Activated gamma-delta T cell (primary cell): Measurements from ENCODE around the gene PPP1R15A.
"Not testable (repeated sequence)": the region's sequence is repeated elsewhere in the genome, so short reads cannot be mapped to it uniquely, and the experiment has no call there.

ENCODE experiments used
- DNase-seq: peaks from one replicate; lab custom pipeline; 2025; lab: John Stamatoyannopoulos, UW
- total RNA-seq, 2 donors: gene quantifications; one replicate each; lab custom pipeline; 2026; lab: John Stamatoyannopoulos, UW

The PPP1R15A gene
- total RNA-seq, result 148 to 184 reads per million in 2 donors

DNA sequence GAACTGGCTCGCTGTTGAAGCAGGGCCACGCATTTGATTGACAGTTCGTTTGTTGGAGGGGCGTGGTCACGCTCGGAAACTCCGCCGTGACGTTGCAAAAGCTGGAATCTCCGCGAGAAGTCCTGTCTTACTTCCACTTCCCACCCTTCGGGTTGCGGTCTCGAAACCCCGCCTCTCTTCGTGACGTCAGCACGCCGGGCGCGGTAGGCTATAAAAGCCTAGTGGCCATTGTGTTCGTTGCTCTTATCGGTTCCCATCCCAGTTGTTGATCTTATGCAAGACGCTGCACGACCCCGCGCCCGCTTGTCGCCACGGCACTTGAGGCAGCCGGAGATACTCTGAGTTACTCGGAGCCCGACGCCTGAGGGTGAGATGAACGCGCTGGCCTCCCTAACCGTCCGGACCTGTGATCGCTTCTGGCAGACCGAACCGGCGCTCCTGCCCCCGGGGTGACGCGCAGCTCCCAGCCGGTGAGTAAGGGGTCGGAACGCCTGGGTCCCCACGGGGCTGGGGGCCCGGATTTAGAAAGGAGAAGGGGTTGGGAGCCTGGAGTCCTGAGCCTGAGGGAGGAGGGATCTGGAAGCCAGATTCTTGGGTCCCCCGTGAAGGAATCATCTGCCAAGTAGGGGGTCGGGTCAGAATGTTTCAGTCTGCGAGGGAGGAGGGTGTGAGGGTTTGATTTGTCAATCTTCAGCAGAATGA lies at the start of gene PPP1R15A:
TSS of gene PPP1R15A (plus strand) at position 240 of the 702 bp plus-strand sequence. CDS start 813 bp downstream, outside the sequence.
- peak; percentile 84 for DNase-seq

DNA sequence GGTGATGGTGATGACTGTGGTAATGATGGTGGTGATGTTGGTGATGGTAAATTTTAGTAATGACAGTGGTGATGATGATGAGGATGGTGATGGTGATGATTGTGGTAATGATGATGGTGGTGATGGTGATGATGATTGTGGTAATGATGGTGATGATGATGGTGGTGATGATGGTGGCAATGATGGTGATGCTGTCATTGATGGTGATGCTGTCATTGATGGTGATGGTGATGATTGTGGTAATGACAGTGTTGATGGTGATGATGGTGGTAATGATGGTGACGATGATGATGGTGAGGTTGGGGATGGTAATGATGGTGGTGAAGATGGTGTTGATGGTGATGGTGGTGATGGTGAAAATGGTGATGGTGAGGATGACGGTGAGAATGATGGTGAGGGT lies 49.7 kb upstream of the PPP1R15A start:
- no peak for DNase-seq

DNA sequence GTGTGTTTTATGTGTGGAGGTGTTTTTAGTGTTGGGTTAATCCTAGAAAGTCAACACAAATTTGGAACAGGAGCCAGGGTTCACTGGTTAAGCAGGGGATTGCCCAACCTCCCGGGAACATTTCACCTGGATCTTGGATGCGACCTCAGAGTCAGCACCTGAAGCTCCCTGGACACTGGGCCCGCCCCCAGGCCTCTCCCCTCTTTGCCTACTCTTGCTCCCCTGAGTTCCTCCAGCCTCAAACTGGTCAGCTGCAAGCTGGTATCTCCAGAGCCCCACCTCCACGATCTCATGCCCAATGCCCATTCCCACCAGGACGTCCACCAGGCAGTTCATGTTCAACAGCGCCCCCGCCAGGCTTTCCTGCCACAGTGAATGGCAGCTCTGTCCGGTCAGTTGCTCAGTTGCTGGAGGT lies 45.6 kb upstream of the PPP1R15A start:
- DNase-seq, result no peak

DNA sequence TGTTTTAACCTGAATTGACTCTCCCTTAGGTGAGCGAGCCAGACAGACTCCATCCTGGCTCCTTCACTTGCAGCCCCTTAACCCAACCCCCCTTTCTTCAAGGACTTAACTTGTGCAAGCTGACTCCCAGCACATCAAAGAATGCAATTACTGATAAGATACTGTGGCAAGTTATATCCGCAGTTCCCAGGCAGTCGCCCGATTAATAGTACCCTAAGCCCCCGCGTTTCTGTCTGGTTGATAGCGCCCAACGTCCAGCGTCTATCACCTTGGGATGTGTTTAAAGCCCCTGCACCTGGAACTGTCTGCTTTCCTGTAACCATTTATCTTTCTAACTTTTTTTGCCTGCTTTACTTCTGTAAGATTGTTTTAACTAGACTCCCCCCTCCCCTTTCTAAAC lies 42.1 kb upstream of the PPP1R15A start:
- DNase-seq, result no peak

DNA sequence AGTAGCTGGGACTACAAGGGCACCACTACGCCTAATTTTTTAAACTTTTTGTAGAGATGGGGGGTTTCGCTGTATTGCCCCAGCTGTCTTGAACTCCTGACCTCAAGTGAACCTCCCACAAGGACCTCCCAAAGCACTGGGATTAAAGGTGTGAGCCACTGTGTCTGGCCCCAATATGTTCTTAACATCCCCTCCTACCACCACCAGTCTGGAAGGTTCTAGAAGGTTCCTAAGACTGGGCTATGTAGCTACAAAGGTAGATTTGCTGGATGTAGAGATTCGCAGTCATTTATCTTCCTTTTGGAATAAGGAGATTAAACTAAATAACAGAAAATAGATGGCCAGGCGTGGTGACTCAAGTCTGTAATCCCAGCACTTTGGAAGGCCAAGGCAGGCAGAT lies 41.3 kb upstream of the PPP1R15A start:
- DNase-seq, result no peak

DNA sequence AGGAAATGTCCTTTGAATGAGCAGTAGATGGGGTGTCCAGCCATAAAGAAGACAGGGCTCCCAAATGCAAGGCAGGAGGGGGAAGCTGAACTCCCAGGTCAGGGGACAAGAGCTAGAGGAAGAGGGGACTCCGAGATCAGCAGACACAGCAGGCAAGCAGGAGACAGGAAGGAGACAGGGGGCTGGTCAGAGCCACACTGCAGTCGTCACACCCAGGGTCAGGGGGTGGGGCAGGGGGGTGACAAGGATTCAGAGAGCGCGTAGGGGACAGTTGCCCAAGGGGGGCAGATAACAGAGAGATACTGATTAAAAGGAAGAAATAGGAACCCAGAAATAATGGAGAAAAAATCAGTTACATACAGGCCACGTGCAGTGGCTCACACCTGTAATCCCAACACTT lies 39.2 kb upstream of the PPP1R15A start:
- DNase-seq, result no peak

DNA sequence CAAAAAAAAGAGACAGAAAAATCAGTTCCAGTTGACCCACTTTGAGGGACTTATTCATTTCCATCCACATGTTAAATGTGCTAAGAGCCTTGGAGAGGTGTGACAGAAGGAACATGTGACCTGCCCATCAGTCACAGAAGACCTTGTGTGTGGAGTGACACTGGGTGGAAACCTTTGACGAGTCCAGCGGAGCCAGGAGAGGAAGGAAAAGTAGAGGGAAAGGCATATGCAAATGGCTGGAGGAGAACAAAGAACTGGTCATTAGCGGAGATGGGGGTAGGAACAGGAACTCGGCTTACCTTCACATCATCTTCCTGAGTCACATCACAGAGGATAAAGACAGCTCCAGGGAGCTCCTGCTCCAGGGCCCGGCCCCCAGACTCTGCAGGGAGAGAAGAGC lies 38.2 kb upstream of the PPP1R15A start:
- DNase-seq, result no peak

DNA sequence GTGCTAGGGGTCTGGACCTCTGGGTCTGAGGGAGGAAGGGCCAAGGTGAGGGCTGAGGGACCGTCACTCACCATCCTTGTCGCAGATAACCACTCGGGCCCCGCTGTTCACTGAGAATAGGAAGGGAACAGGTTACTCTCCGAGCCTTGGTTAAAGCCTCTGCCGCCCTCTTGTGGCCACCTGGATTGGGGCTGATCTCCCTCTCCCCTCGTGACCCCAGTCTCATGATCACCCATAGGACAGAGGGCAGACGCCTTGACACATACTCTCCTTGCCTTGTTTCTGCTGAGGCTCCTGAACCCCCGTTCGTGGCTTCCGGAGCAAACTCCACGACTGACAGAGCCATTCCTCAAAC lies 36.5 kb upstream of the PPP1R15A start:
- DNase-seq, result no peak

DNA sequence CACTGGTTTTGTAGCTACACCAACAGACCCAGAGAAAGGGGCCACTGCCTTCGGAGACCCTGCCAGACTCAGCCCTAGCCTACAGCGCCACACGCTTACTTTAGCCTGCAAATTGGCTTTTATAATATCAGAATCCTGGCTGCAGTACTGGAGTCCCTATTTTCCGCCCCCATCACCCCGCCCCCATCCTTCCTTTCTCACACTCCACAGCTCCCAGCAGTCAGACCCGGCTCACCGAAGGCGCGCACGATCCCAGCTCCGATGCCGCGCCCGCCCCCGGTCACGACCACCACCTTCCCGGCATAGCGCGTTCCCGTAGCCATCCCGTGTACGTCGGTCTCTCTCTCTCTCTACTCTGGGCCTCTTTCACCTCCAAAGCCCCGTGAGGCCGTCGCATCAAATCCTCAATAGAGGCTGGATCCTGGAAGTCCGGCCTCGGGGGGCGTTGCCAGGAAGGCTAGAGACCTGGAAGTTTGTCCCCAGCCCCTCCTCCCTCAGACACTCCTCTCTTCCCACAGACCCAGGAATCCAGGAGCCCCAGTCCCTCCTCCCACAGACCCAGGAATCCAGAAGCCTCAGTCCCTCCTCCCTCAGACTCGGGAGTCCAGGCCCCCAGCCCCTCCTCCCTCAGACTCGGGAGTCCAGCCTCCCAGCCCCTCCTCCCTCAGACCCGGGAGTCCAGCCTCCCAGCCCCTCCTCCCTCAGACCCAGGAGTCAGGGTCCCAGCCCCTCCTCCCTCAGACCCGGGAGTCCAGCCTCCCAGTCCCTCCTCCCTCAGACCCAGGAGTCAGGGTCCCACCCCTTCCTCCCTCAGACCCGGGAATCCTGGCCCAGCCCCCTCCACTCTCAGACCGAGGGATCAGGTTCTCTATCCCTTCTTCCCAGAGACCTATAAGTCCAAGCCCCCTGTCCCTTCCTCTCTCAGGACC lies 35.9 kb upstream of the PPP1R15A start, which contains the start of gene HSD17B14:
TSS of gene HSD17B14 (minus strand) at position 403 of the 929 bp plus-strand sequence. CDS start at position 323, 80 bp downstream.
- no peak for DNase-seq

DNA sequence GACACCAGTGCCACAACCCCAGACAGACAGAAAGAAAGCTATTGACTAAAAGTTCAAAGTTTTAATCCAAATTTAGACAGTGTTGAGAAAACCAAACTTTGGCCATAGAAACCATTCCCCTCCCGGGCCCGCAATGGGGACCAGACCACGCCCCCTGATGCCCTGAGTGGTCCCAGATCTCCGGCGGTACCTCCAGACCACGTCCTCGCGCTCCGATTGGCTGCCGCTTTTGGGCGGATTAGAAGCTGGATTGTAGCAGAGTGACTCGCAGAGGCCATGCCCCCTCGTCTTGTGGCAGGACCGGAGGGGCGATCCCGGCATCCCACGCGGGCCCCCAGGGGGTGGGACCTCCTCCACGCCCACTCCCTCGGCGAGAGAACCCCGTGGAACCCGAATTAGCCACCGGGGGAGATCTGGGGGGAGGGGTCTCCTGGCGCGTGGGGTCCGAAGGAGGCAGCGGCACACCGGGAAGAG lies 35.1 kb upstream of the PPP1R15A start:
- peak; percentile 64 for DNase-seq

DNA sequence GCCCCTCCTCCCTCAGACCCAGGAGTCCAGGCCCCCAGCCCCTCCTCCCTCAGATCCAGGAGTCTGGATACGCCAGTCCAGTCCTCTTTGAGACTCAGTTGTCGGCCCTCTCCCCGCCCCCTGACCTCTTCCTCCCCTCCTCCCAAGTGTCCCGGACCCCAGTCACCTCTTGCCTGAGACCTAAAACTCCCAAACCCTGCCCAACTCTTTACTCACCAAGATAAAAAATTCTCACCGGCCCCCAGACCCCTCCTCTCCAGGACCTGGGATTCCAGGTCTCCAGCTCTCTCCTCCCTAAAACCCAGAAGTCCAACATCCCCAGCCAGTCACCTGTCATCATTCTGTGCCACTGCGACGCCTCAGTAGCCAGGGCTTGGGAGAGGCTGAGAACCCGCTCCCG lies 34.5 kb upstream of the PPP1R15A start:
- no peak for DNase-seq

DNA sequence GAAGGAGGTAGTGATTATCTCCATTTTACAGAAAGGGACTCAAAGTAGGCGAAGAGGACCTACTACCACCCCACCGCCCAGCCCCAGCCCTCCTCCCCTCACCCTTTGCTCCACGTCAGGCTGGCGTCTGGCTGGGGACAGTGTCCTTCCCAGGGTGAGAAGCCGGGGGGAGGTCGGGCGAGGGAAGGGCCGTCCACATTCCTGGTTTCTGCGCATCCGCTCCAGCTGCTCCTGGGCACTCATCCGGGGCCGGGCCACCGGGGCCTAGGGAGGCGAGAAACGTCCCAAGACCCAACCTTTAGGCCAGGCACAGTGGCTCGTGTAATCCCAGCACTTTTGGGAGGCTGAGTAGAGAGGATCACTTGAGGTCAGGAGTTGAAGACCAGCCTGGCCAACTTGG lies 31.2 kb upstream of the PPP1R15A start:
- no peak for DNase-seq

DNA sequence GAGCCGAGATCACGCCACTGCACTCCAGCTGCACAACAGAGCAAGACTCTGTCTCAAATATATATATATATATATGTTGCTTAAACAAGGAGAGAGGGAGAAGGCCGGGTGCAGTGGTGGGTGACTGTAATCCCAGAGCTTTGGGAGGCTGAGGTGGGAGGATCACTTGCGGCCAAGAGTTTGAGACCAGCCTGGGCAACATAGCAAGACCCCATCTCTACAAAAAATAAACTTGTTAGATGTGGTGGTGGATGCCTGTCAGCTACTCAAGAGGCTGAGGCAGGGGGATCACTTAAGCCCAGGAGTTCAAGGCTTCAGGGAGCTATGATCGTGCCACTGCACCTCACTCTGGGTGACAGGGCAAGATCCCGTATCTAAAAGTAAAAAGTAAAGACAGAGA lies 30.6 kb upstream of the PPP1R15A start:
- DNase-seq, result no peak

DNA sequence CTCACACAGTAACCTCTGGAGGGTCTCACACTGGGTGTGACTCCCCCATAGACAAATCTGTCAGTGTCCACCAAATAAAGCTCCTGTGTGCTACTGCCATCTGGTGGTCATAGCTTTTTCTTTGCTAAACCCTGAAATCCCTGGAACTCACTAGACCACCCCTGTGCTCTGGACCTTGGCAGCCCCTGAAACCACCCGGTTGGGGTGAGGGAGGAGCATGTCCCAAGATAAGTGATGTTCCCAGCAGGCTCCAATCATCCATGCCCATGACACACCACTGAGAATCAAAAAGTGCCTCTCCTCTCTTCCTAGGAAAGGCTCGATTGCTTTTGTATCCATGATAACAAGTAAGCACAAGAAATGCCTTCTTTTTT lies 29.4 kb upstream of the PPP1R15A start:
- no peak for DNase-seq

DNA sequence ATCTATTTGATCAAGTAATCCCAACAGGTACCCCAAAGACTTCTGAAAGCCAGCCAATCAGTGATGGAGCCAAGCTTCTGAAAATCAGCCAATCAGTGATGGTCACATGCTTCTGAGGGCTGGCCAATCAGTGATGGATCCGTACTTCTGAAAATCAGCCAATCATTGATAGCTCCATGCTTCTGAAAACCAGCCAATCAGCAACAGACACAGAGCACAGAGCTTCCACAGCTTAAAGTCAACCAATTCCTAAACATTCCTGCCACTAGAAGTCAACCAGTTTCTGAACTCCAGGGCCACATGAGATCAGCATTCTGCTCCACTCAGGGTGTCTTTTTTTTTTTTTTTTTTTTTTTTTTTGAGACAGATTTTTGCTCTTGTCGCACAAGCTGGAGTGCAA lies 27.7 kb upstream of the PPP1R15A start:
- no peak for DNase-seq

DNA sequence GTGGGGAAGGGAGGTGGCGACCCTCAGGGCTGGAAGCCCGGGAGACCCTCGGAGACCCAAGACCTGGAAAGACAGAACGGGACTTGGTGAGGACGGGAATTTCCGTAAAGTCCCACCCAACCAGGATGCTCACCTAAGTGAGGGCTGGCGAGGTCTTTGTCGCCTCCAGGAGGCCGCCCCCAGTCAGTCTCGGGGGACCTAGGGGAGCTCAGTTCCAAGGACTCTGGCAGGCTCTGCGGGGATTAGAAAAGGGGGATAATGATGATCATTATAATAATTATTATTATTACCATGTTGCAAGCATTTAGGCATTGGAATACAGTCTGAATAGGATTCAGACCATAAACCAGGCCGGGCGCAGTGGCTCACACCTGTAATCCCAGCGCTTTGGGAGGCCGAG lies 26.8 kb upstream of the PPP1R15A start:
- no peak for DNase-seq

DNA sequence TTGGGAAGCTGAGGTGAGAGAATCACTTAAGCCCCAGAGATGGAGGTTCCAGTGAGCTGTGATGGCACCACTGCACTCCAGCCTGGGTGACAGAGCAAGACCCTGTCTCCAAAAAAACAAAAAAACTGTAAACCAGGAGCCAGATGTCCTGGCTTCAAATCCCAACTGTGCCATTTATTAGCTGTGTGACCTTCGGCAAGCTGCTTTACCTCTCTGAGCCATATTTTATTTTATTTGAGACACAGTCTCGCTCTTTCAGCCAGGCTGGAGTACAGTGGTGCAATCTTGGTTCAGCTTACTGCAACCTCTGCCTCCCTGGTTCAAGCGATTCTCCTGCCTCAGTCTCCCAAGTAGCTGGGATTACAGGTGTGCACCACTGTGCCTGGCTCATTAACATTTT lies 25.6 kb upstream of the PPP1R15A start:
- DNase-seq, result not testable (repeated sequence)

DNA sequence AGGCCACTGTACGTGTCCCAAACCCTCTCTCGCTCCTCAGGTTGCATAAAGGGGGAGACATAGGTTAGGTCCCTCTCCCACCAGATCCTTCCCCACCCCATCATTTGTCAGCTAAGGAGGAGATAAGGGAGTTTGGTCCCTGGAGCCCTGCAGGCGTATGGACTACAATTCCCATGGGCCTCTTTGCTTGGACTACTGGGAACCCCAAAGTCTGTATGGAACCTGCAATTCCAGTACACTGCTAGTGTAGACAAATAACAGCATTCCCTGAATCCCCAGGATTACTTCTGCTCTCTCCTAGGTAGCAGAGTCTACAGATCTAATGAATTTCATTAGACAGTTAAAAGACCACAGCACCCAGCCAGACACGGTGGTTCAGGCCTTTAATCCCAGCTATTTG lies 19.9 kb upstream of the PPP1R15A start:
- no peak for DNase-seq

DNA sequence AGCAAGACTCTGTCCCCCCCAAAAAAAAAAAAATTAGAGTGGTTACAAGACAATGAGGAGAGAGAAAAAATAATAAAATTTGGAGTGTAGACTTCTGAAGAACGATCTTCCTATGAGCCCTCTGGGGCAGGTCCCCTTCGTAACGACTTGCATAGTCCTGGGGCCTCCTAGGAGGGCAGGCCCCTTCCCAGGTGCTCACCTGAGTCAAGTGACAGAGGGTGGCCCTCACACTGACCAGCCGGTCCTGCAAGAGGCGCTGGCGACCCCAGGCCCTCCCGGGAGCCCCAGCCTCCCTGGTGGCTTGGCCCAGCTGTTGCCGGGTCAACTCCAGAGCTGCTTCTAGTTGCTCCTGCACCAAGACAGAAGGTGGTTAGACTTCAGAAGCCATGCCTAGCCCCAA lies 18.7 kb upstream of the PPP1R15A start:
- no peak for DNase-seq

DNA sequence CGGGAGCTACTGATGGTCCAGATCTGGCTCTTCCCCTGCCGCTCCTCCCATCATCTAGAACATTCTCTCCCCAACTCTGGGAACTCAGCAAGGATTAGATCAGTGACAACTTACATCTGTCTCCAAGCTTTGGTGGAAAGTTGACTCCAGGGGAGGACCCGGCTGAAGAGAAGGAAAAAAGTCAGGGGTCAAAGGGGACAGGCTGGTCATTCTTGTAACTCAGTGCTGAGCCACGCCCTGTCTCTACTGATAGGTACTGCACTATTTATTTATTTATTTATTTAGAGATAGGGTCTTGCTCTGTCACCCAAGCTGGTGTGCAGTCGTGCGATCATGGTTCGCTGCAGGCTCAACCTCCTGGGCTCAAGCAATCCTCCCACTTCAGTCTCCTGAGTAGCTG lies 18.1 kb upstream of the PPP1R15A start:
- no peak for DNase-seq

DNA sequence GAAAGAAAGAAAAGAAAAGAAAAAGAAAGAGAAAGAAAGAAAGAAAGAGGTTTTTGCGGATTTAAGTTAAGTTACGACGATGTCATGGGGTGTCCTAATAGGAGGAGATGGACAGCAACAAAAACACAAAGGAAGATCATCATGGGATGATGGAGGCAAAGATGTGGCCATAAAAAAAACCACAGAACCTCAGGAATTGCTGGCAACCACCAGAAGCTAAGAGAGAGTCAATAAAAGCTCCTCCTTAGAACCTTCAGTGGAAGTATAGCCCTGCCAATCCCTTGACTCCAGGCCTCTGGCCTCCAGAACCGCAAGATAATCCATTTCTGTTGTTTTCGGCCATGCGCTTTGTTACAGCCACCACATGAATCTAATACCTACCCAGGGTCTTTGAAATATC lies 15.3 kb upstream of the PPP1R15A start:
- no peak for DNase-seq

DNA sequence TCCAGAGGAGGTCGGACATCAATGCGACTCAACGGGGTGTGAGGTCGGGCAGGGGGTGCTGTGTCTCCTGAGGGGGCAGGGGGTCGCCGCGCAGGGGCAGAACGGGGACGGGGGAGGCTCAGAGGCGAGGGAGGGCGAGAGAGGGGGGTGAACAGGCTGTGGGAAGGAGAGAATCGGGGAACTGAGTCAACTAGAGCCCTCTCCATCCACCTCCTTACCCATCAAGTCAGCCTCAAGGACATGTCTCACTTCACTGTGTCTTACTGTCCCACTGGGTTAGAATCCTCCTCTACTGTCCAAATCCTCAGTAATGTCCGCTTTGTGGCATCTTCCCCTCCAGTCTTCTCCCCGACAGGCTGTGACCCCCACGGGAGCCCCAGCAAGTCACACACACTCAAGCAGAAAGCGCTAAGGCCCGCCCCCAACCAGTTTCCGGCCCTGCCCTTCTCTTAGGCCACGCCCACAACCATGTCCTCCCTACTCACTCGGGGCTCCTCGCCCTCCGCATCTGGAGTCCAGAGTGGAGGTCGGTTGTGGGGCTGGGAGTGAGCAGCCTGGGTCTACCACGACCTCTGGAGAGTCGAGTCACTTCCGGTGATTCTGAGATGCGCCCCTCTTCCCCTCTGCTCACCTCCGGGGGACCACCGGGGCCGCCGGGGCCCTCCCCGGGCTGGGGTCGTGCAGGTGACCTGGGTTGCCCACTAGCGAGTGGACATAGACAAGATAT lies 13.1 kb upstream of the PPP1R15A start:
- peak; percentile 36 for DNase-seq
